ENCODE data around the gene HYOU1. TPM values are rescaled to one million over a fixed set of nuclear protein-coding genes. Genes with fewer than 3 reads are reported as not detected.

Gene HYOU1
- total and polyA plus RNA-seq, 2 of the 8 experiments (the other 6 are each of a cell fraction or from before 2014, with no cell fraction given), result 239 to 295 TPM

- H3K4me1 ChIP-seq (replicated peaks in 1 of 4; ENCODE audit: control insufficient read depth in 3 of 4, insufficient read depth in 4 of 4, low read length in 3 of 4), result peaks cover 0 to 5% (median 2%) of the 10 kb centered on the region in 4 experiments; a peak in 4 of 7 replicates
- no peak overlapping the region for H2BK20ac ChIP-seq (ENCODE audit: low read length)
- H3K36me3 ChIP-seq (ENCODE audit: control insufficient read depth in 2 of 4, insufficient read depth in 4 of 4, low read length in 3 of 4), result peaks cover 59 to 86% (median 83%) of the 10 kb centered on the region in 4 experiments
- no peak overlapping the region for H4K8ac ChIP-seq (ENCODE audit: extremely low read depth, insufficient read depth, low read length)
- H2BK12ac ChIP-seq (ENCODE audit: low read depth, low read length), result no peak overlapping the region
- H3K79me2 ChIP-seq (ENCODE audit: control insufficient read depth in 1 of 2, insufficient read depth in 2 of 2, low read length in 2 of 2), result peaks cover 8 to 21% of the 10 kb centered on the region in 2 experiments; a peak in 3 of 4 replicates
- H3K9ac ChIP-seq (replicated peaks in 1 of 4; ENCODE audit: extremely low read depth in 1 of 4, low read depth in 3 of 4, low read length in 3 of 4), result no peak overlapping the region
- no peak overlapping the region for H2BK5ac ChIP-seq (ENCODE audit: low read depth, low read length)
- H3K27me3 ChIP-seq (replicated peaks in 1 of 4; ENCODE audit: control insufficient read depth in 3 of 4, extremely low read depth in 1 of 4, insufficient read depth in 3 of 4, low read length in 3 of 4), result no peaks in the 10 kb centered on the region
- H3K4me3 ChIP-seq (ENCODE audit: extremely low read depth in 1 of 4, insufficient read depth in 2 of 4, low read depth in 3 of 4, low read length in 4 of 4), result no peak overlapping the region
- peaks cover 3 to 36% of the 10 kb centered on the region in 2 experiments for H4K20me1 ChIP-seq (replicated peaks in 1 of 2; ENCODE audit: control insufficient read depth in 1 of 2, insufficient read depth in 2 of 2, low read length in 2 of 2)
- H3K18ac ChIP-seq (ENCODE audit: extremely low read depth, low read length), result no peak overlapping the region
- no peak overlapping the region for H4K5ac ChIP-seq (ENCODE audit: insufficient read length, low read depth, low read length)
- no peak for DNase-seq (ENCODE audit: low read depth in 1 of 2, low spot score in 2 of 2)
- POLR2A ChIA-PET (ENCODE audit: partially characterized antibody), result interaction anchor here (0.9 to 2.4 kb wide), 9 partner anchors 10 to 44 kb away, joined by 3 to 14 read pairs (median 5); partner anchors contain the start of genes HMBS and VPS11
- TF ChIP-seq KDM1A (IDR thresholded peaks at IDR 0.05; ENCODE audit: borderline replicate concordance, low read length) (no peak), USF2 (IDR thresholded peaks at IDR 0.05; ENCODE audit: low read length) (no peak)
- H3K23me2 ChIP-seq (ENCODE audit: low read depth, low read length), result peaks cover 4% of the 10 kb centered on the region
- no peak overlapping the region for H2AK5ac ChIP-seq (ENCODE audit: low read depth, low read length)
- FAIRE-seq, result no peak
- H3K79me1 ChIP-seq (ENCODE audit: low read depth, low read length), result peaks cover 16% of the 10 kb centered on the region
- 88% methylated on average over 17 of the region's 17 CpGs; no CpG with 5 or more reads in 1 of the 2 experiments for WGBS, 2 experiments (ENCODE audit: extremely low coverage in 1 of 2, insufficient coverage in 1 of 2, insufficient read length in 1 of 2, insufficient replicate concordance in 2 of 2, low coverage in 1 of 2, low lambda C conversion rate in 2 of 2, missing lambda C conversion rate in 1 of 2)
- no peaks in the 10 kb centered on the region for H3K9me3 ChIP-seq (ENCODE audit: insufficient read depth in 2 of 2, low read depth in 1 of 2, low read length in 1 of 2)
- CTCF ChIA-PET (ENCODE audit: partially characterized antibody), result interaction anchor here (0.6 to 1.8 kb wide), 5 partner anchors 9 to 362 kb away, joined by 3 to 7 read pairs (median 4); partner anchors contain the start of gene VPS11
- no peak overlapping the region for H2AFZ ChIP-seq (ENCODE audit: low read length)
- H3K4ac ChIP-seq (replicated peaks; ENCODE audit: insufficient read length, low read depth, low read length), result no peak overlapping the region
- no peak overlapping the region for H4K91ac ChIP-seq (replicated peaks; ENCODE audit: insufficient read length, low read length)
- no peak overlapping the region for H3K23ac ChIP-seq (ENCODE audit: insufficient read length)
- no peak overlapping the region for H3K4me2 ChIP-seq (ENCODE audit: insufficient read depth in 1 of 2, low read depth in 2 of 2, low read length in 2 of 2)
- no peak overlapping the region for H3K56ac ChIP-seq (replicated peaks; ENCODE audit: insufficient read length, low read depth, low read length)
- H2BK120ac ChIP-seq (replicated peaks; ENCODE audit: low read depth, low read length), result no peak overlapping the region
- H3K27ac ChIP-seq (ENCODE audit: low read depth, low read length), result no peak overlapping the region
- H3K14ac ChIP-seq (ENCODE audit: insufficient read length), result no peak overlapping the region
- H2BK15ac ChIP-seq (ENCODE audit: low read length), result no peak overlapping the region
These were observed 5.4 kb downstream of the HYOU1 start for GRCh38 chr11:119051440-119052162.

All from H1 (cell line).